ENCODE measurements around the gene METTL13.

METTL13 gene

GRCh38 chr1:171741872-171742576 is 39.4 kb upstream of the METTL13 start, which contains the start of gene VAMP4:
Gene VAMP4, minus strand, starts transcription at chr1:171742065. Its CDS starts 3,651 bp downstream, at chr1:171738414.
- no peak for TF ChIP-seq CTCF (IDR thresholded peaks at IDR 0.05; ENCODE audit: borderline replicate concordance, control extremely low read depth, extremely low read depth, insufficient read depth, missing control alignments)
- peak; percentile 90 for DNase-seq (ENCODE audit: low spot score)
- in situ Hi-C loops (cut with MboI; ENCODE audit: low sequenced_read_pairs, unreplicated experiment) = no loop called here

DNA sequence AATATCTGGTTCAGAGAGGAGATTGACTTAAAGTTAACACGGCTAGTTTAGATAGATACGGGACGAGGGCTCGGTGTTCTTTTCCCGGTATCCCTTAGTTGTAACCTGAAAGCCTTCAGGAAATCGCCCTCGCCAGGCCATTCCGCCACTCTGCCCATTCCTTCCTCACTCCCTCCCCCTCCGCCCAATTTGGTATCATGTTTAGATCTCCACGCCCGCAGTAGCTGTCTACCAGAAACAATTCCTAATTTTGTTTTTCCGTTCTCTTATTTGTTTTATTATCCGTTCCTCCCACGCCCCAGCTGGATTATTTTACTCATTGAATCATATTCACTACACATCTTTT is 38.9 kb upstream of the METTL13 start:
- in situ Hi-C loops (cut with MboI; ENCODE audit: low sequenced_read_pairs, unreplicated experiment) = no loop called here
- no peak for TF ChIP-seq CTCF (IDR thresholded peaks at IDR 0.05; ENCODE audit: borderline replicate concordance, control extremely low read depth, extremely low read depth, insufficient read depth, missing control alignments)
- no peak for DNase-seq (ENCODE audit: low spot score)

DNA sequence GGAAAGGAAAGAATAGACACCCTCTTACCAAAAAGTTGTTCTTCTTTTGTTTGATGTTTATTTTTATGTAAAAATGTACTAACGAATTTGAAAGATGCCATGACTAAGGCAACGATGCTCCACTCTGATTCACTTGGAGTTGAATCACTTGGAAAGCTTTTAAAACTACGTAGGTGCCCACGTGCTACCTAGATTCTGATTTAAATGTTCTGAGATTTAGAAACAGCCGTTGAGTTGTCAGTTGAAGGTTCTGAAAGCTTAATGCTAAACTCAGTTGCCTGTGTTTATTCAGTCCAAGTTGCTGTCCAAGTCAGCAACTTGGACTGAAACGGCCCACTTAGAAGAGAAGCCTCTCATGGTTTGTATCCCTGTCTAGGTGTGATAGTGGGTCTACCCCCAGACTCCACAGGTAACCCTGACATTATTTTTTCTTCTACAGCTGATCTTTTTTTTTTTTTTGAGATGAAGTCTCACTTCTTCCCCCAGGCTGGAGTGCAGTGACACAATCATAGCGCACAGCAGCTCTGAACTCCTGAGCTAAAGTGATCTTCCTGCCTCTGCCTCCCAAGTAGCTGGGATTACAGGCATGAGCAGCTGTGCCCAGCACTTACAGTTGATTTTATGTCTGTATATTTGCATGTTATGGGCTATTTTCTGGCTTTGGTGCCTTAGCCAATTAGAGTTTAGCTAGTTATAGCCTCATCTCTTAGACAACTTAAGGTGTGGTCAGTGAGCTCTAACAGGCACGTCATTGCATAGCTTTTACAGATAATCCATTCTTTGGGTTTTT is 38.2 kb upstream of the METTL13 start:
- in situ Hi-C loops (cut with MboI; ENCODE audit: low sequenced_read_pairs, unreplicated experiment) = no loop called here
- no peak for DNase-seq (ENCODE audit: low spot score)
- no peak for TF ChIP-seq CTCF (IDR thresholded peaks at IDR 0.05; ENCODE audit: borderline replicate concordance, control extremely low read depth, extremely low read depth, insufficient read depth, missing control alignments)

GRCh38 chr1:171744986-171745385 is 36.5 kb upstream of the METTL13 start:
- no peak for TF ChIP-seq CTCF (IDR thresholded peaks at IDR 0.05; ENCODE audit: borderline replicate concordance, control extremely low read depth, extremely low read depth, insufficient read depth, missing control alignments)
- no peak for DNase-seq (ENCODE audit: low spot score)
- in situ Hi-C loops (cut with MboI; ENCODE audit: low sequenced_read_pairs, unreplicated experiment) = no loop called here

- no peak for DNase-seq (ENCODE audit: low spot score)
- in situ Hi-C loops (cut with MboI; ENCODE audit: low sequenced_read_pairs, unreplicated experiment) = no loop called here
- TF ChIP-seq CTCF (IDR thresholded peaks at IDR 0.05; ENCODE audit: borderline replicate concordance, control extremely low read depth, extremely low read depth, insufficient read depth, missing control alignments) = no peak
Measured at GRCh38 chr1:171748651-171749050, 32.8 kb upstream of the METTL13 start.

DNA sequence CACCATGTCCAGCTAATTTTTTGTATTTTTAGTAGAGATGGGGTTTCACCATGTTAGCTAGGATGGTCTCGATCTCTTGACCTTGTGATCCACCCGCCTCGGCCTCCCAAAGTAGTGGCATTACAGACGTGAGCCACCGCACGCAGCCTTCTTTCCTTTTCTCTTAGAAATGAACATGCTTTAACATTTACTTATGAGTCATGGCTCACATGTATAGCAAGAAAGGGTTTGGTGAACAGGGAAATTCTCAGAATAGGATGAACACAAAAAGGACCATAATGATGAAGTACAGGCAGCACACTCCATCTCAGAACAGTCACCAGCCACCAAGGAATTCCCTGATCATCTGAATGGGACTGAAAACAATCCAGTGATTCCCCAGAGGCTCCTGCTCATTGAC is 30.2 kb upstream of the METTL13 start:
- no peak for TF ChIP-seq CTCF (IDR thresholded peaks at IDR 0.05; ENCODE audit: borderline replicate concordance, control extremely low read depth, extremely low read depth, insufficient read depth, missing control alignments)
- in situ Hi-C loops (cut with MboI; ENCODE audit: low sequenced_read_pairs, unreplicated experiment) = no loop called here
- DNase-seq (ENCODE audit: low spot score) = no peak
